OCI-LY7 (cell line): Measurements from ENCODE around the gene MYO18B. TPM values are rescaled to one million over a fixed set of nuclear protein-coding genes. Genes with fewer than 3 reads are reported as not detected.
"Not testable (repeated sequence)": the region's sequence is repeated elsewhere in the genome, so short reads cannot be mapped to it uniquely, and the experiment has no call there.

Experiments used
- BruUV-seq: library from RNA; stranded (reverse); fragments of 400-500 nt; replicated peaks from 2 replicates; lab custom pipeline; 2021; lab: Mats Ljungman, UMichigan
- CTCF ChIA-PET: fragments of 300-600 bp; sonication (Branson Sonifier 250); formaldehyde crosslinking; loops from one replicate; lab custom pipeline; 2022; ENCODE audit warnings: antibody characterized with exemption; ENCODE audit not compliant: unreplicated experiment; lab: Charles Lee
- POLR2A ChIA-PET: fragments of 300-600 bp; sonication (Branson Sonifier 250); formaldehyde crosslinking; loops from one replicate; lab custom pipeline; 2022; ENCODE audit warnings: antibody characterized with exemption; lab: Charles Lee
- DNase-seq: peaks from one replicate; pipeline ENCODE4 v3.0.0-alpha.2; 2015; ENCODE audit warnings: low spot score
- H2AFZ ChIP-seq: fragments of 200-600 bp; sonication (generic), shearing (Covaris generic); 2 replicates; pipeline ENCODE4 v1.6.1; 2014; ENCODE audit warnings: mild to moderate bottlenecking, antibody characterized with exemption, low read length, moderate library complexity
- H3K27ac ChIP-seq: fragments of 200-600 bp; sonication (generic); 2 replicates; pipeline ENCODE4 v1.5.1; 2014; ENCODE audit warnings: mixed run types, low read depth, mild to moderate bottlenecking, moderate library complexity, low read length, inconsistent platforms; ENCODE audit not compliant: poor library complexity, severe bottlenecking
- H3K36me3 ChIP-seq: fragments of 200-600 bp; sonication (generic); 2 replicates; pipeline ENCODE4 v1.6.1; 2014; ENCODE audit warnings: mild to moderate bottlenecking, antibody characterized with exemption, low read length, moderate library complexity, mixed read lengths; ENCODE audit not compliant: insufficient read depth
- H3K4me1 ChIP-seq: fragments of 200-600 bp; sonication (generic); 2 replicates; pipeline ENCODE4 v1.5.1; 2014; ENCODE audit warnings: mild to moderate bottlenecking, low read length; ENCODE audit not compliant: insufficient read depth, poor library complexity, severe bottlenecking
- H3K4me2 ChIP-seq: fragments of 200-600 bp; sonication (generic); 2 replicates; pipeline ENCODE4 v1.6.1; 2014; ENCODE audit warnings: mild to moderate bottlenecking, low read length
- H3K4me3 ChIP-seq: fragments of 200-600 bp; sonication (generic); 2 replicates; pipeline ENCODE4 v1.5.1; 2014; ENCODE audit warnings: mild to moderate bottlenecking, low read depth, low read length; ENCODE audit not compliant: poor library complexity, severe bottlenecking
- H3K79me2 ChIP-seq: fragments of 200-600 bp; sonication (generic); 2 replicates; pipeline ENCODE4 v1.6.1; 2016; ENCODE audit warnings: low read depth, mild to moderate bottlenecking, low read length, moderate library complexity, mixed read lengths; ENCODE audit not compliant: insufficient read depth
- H3K9me2 ChIP-seq: fragments of 200-600 bp; sonication (generic); 2 replicates; pipeline ENCODE4 v1.6.1; 2016; ENCODE audit warnings: mild to moderate bottlenecking, low read length, mixed read lengths; ENCODE audit not compliant: insufficient read depth
- H3K9me3 ChIP-seq: fragments of 200-600 bp; sonication (generic); 2 replicates; pipeline ENCODE4 v1.6.1; 2014; ENCODE audit warnings: mild to moderate bottlenecking, mixed run types, low read length, mixed read lengths
- H4K20me1 ChIP-seq: fragments of 200-600 bp; sonication (generic); 2 replicates; pipeline ENCODE4 v1.6.1; 2014; ENCODE audit warnings: mild to moderate bottlenecking, antibody characterized with exemption, low read length, moderate library complexity, mixed read lengths; ENCODE audit not compliant: insufficient read depth
- EZH2phosphoT487 ChIP-seq: fragments of 200-600 bp; sonication (generic); IDR thresholded peaks from 2 replicates; pipeline ENCODE4 v1.6.1; 2018; ENCODE audit warnings: low read depth, borderline replicate concordance, mild to moderate bottlenecking, mixed run types, antibody characterized with exemption, low read length, moderate library complexity, mixed read lengths
- intact Hi-C: fragments of 100-400 bp; cut with micrococcal nuclease; formaldehyde crosslinking; loops from one replicate; pipeline ENCODE4 v1.10.0; 2022; ENCODE audit not compliant: unreplicated experiment
- total RNA-seq, 2 experiments: library from RNA; depleted of rRNA in 1 of 2; stranded (reverse); fragments of >200 nt in 1 of 2; shearing (Covaris generic) in 1 of 2; gene quantifications; 2 replicates each; pipeline ENCODE4 v1.2.3, GENCODE V29; 2014 to 2022
- TF ChIP-seq, protein P1 (sequence below): fragments of 200-600 bp; sonication (generic); conservative IDR thresholded peaks from 2 replicates; pipeline ENCODE4 v1.5.1; 2014; ENCODE audit warnings: mild to moderate bottlenecking, antibody characterized with exemption, low read length, moderate library complexity, mixed read lengths

Gene MYO18B
- total RNA-seq, 2 experiments from 2014 or later, result not detected

DNA sequence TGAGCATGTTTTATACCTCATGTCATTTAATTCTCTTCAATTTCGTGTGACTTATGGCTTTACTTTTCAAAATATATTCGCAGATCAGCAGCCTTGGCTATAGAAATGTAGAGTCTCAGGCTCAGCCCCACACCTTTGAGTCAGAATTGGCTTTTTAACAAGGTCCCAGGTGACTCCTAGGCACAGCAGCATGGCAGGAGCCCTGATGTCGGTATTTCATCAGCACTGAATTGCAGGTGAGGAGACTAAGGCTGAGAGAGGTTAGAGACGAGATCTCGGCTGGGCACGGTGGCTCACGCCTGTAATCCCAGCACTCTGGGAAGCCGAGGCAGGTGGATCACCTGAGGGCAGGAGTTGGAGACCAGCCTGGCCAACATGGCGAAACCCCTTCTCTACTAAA lies 230.4 kb downstream of the MYO18B start:
- H2AFZ ChIP-seq, result no peak overlapping the region
- no peak overlapping the region for H3K27ac ChIP-seq
- no peak overlapping the region for H3K4me3 ChIP-seq
- TF ChIP-seq, protein P1, sequence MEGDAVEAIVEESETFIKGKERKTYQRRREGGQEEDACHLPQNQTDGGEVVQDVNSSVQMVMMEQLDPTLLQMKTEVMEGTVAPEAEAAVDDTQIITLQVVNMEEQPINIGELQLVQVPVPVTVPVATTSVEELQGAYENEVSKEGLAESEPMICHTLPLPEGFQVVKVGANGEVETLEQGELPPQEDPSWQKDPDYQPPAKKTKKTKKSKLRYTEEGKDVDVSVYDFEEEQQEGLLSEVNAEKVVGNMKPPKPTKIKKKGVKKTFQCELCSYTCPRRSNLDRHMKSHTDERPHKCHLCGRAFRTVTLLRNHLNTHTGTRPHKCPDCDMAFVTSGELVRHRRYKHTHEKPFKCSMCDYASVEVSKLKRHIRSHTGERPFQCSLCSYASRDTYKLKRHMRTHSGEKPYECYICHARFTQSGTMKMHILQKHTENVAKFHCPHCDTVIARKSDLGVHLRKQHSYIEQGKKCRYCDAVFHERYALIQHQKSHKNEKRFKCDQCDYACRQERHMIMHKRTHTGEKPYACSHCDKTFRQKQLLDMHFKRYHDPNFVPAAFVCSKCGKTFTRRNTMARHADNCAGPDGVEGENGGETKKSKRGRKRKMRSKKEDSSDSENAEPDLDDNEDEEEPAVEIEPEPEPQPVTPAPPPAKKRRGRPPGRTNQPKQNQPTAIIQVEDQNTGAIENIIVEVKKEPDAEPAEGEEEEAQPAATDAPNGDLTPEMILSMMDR, result no peak
- TF ChIP-seq EZH2phosphoT487, result no peak
- intact Hi-C loops, result no loop called here
- H3K4me2 ChIP-seq, result no peak overlapping the region
- no peaks in the 10 kb centered on the region for H3K79me2 ChIP-seq
- POLR2A ChIA-PET, result no interaction called here
- H3K4me1 ChIP-seq, result no peaks in the 10 kb centered on the region
- CTCF ChIA-PET, result no interaction called here
- H3K9me3 ChIP-seq, result no peaks in the 10 kb centered on the region
- no peaks in the 10 kb centered on the region for H4K20me1 ChIP-seq
- BruUV-seq, result no TSS peak
- DNase-seq, result no peak
- H3K36me3 ChIP-seq, result no peaks in the 10 kb centered on the region
- no peaks in the 10 kb centered on the region for H3K9me2 ChIP-seq

- no peaks in the 10 kb centered on the region for H3K36me3 ChIP-seq
- BruUV-seq, result no TSS peak
- no peaks in the 10 kb centered on the region for H4K20me1 ChIP-seq
- DNase-seq, result no peak
- no peaks in the 10 kb centered on the region for H3K9me2 ChIP-seq
- no peak overlapping the region for H3K4me3 ChIP-seq
- H3K4me2 ChIP-seq, result no peak overlapping the region
- ChIA-PET CTCF (interaction anchor here (0.6 kb wide), 1 partner anchor 89 kb away, joined by 3 read pairs; no protein-coding TSS in a partner anchor), POLR2A (no interaction called here)
- no peaks in the 10 kb centered on the region for H3K9me3 ChIP-seq
- no peak overlapping the region for H3K27ac ChIP-seq
- no peak for TF ChIP-seq EZH2phosphoT487
- TF ChIP-seq, protein P1, result no peak
- H3K79me2 ChIP-seq, result no peaks in the 10 kb centered on the region
- intact Hi-C loops, result no loop called here
- no peak overlapping the region for H2AFZ ChIP-seq
- no peaks in the 10 kb centered on the region for H3K4me1 ChIP-seq
These were observed 234.4 kb downstream of the MYO18B start for GRCh38 chr22:25976356-25976755.

DNA sequence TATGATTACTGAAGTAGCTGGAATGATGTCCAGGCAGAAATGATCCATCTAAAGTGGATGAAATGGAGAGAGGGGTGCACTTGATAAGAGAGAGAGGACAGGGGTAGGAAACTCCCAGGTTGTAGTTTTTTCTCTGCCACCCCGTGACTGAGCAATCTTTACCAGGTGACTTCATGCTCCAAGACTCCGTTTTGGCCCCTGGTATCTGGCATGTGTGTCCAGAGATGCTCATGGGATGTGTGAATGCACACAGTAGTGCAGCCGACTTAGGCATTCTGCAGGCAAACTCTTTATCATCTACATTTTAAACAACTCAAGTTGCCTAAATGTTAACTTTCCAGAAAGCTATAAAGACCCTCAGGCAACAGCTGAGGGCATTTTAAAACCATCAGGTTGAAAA lies 238.0 kb downstream of the MYO18B start:
- intact Hi-C loops, result no loop called here
- H3K9me2 ChIP-seq, result no peaks in the 10 kb centered on the region
- no peak for DNase-seq
- H3K9me3 ChIP-seq, result no peaks in the 10 kb centered on the region
- TF ChIP-seq EZH2phosphoT487, result no peak
- TF ChIP-seq, protein P1, result no peak
- H2AFZ ChIP-seq, result no peak overlapping the region
- no peaks in the 10 kb centered on the region for H4K20me1 ChIP-seq
- no TSS peak for BruUV-seq
- H3K4me1 ChIP-seq, result no peaks in the 10 kb centered on the region
- ChIA-PET CTCF (no interaction called here), POLR2A (no interaction called here)
- no peak overlapping the region for H3K27ac ChIP-seq
- no peak overlapping the region for H3K4me2 ChIP-seq
- H3K4me3 ChIP-seq, result no peak overlapping the region
- H3K36me3 ChIP-seq, result no peaks in the 10 kb centered on the region
- no peaks in the 10 kb centered on the region for H3K79me2 ChIP-seq

DNA sequence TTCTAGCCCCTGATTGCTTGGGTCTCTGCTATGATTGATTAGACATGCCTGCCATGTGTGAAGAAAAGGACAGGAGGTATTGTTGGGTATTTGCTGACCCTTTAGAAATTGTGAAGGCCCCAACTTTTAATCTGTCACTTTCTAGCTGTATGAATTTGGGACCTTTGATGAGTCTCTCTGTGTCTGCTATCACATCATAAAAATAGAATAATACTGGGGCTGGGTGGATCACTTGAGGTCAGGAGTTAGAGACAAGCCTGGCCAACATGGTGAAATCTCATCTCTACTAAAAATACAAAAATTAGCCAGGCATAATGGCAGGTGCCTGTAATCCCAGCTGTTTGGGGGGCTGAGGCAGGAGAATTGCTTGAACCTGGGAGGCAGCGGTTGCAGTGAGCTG lies 242.9 kb downstream of the MYO18B start:
- H3K4me2 ChIP-seq, H3K79me2 ChIP-seq, H3K27ac ChIP-seq, H3K4me1 ChIP-seq, H3K36me3 ChIP-seq, BruUV-seq, H3K9me2 ChIP-seq, CTCF ChIA-PET, H4K20me1 ChIP-seq, intact Hi-C loops, DNase-seq, H3K4me3 ChIP-seq, POLR2A ChIA-PET, H3K9me3 ChIP-seq, H2AFZ ChIP-seq: not testable (repeated sequence)
